GM12892 (cell line): ENCODE measurements around the gene G6PD.
"Not testable (repeated sequence)": the region's sequence is repeated elsewhere in the genome, so short reads cannot be mapped to it uniquely, and the experiment has no call there.

Experiments
- DNase-seq: peaks from one replicate; pipeline ENCODE4 v3.0.0; 2011; ENCODE audit not compliant: insufficient read length
- FAIRE-seq: peaks from 2 replicates; lab custom pipeline; 2011; peaks lifted over from hg19 to GRCh38; lab: Jason Lieb, UNC
- POLR2A ChIP-seq: IDR thresholded peaks from 2 replicates; pipeline ENCODE4 v1.6.1; 2011; ENCODE audit warnings: low read depth, low read length, control low read depth
- POLR2AphosphoS5 ChIP-seq: IDR thresholded peaks from 2 replicates; pipeline ENCODE4 v1.6.1; 2011; ENCODE audit warnings: low read depth, low read length, control low read depth
- TAF1 ChIP-seq: IDR thresholded peaks from 2 replicates; pipeline ENCODE4 v1.6.1; 2011; ENCODE audit warnings: low read depth, mild to moderate bottlenecking, control low read depth, low read length, borderline replicate concordance

G6PD gene

GRCh38 chrX:154549766-154550165, 3.1 kb upstream of the G6PD start:
- TF ChIP-seq POLR2AphosphoS5 (no peak), TAF1 (no peak), POLR2A (no peak)
- FAIRE-seq (no peak), DNase-seq (no peak)

GRCh38 chrX:154548028-154548316, 1.3 kb upstream of the G6PD start:
- DNase-seq (no peak), FAIRE-seq (no peak)
- no peak for TF ChIP-seq TAF1
- no peak for TF ChIP-seq POLR2AphosphoS5
- TF ChIP-seq POLR2A: no peak

- FAIRE-seq (peak; percentile 56), DNase-seq (peak; percentile 81)
- TF ChIP-seq POLR2A (peak; percentile 48; the same call in 1 of the 2 replicates), POLR2AphosphoS5 (peak; percentile 56; the same call in 1 of the 2 replicates), TAF1 (no peak)
Measured at GRCh38 chrX:154547245-154548027, 790 bp upstream of the G6PD start, which contains the start of gene IKBKG. Gene IKBKG (plus strand): TSS chrX:154547620. CDS start chrX:154552003, 4,383 bp downstream.

GRCh38 chrX:154545673-154546274, 872 bp downstream of the G6PD start:
- TF ChIP-seq TAF1: no peak
- no peak for TF ChIP-seq POLR2AphosphoS5
- TF ChIP-seq POLR2A: no peak
- no peak for FAIRE-seq
- DNase-seq: no peak

GRCh38 chrX:154542723-154543424, 3.8 kb downstream of the G6PD start:
- no peak for TF ChIP-seq TAF1
- FAIRE-seq (no peak), DNase-seq (no peak)

- DNase-seq: no peak
- no peak for FAIRE-seq
- TF ChIP-seq POLR2A: no peak
- TF ChIP-seq POLR2AphosphoS5: no peak
- TF ChIP-seq TAF1: no peak
Measured at GRCh38 chrX:154541896-154542722, 4.5 kb downstream of the G6PD start.

- no peak for TF ChIP-seq POLR2AphosphoS5
- TF ChIP-seq POLR2A: no peak
- TF ChIP-seq TAF1: no peak
- DNase-seq (no peak), FAIRE-seq (no peak)
Measured at GRCh38 chrX:154541589-154541895, 5.1 kb downstream of the G6PD start.

GRCh38 chrX:154540897-154541535, 5.6 kb downstream of the G6PD start:
- no peak for DNase-seq
- no peak for TF ChIP-seq TAF1
- TF ChIP-seq POLR2A: no peak
- no peak for TF ChIP-seq POLR2AphosphoS5
- no peak for FAIRE-seq

- not testable (repeated sequence) for FAIRE-seq, DNase-seq
Measured at GRCh38 chrX:154540365-154540764, 6.3 kb downstream of the G6PD start.

GRCh38 chrX:154539077-154539476, 7.6 kb downstream of the G6PD start:
- TF ChIP-seq POLR2A (no peak), POLR2AphosphoS5 (no peak), TAF1 (no peak)
- DNase-seq: no peak
- FAIRE-seq: no peak

- DNase-seq (no peak), FAIRE-seq (no peak)
- no peak for TF ChIP-seq POLR2AphosphoS5
- no peak for TF ChIP-seq POLR2A
- no peak for TF ChIP-seq TAF1
Measured at GRCh38 chrX:154535892-154536291, 10.8 kb downstream of the G6PD start.
